Liver (tissue), 3 donors: ENCODE data around the gene ZFYVE26.

Experiments
- ATF3 ChIP-seq: IDR thresholded peaks from 2 replicates; pipeline ENCODE4 v1.6.1; 2016; ENCODE audit warnings: antibody characterized with exemption
- CTCF ChIP-seq: fragments of 150-350 bp; IDR thresholded peaks from 2 replicates; pipeline ENCODE4 v1.5.1; 2017; ENCODE audit warnings: improper control_type of control experiment, low read depth, low read length; ENCODE audit not compliant: missing input control
- EGR1 ChIP-seq, 2 donors: IDR thresholded peaks; 2 replicates each; pipeline ENCODE4 v1.6.1; 2016 to 2018; ENCODE audit warnings: antibody characterized with exemption in 2 of 2, low read depth in 2 of 2
- FOXA1 ChIP-seq: IDR thresholded peaks from 2 replicates; pipeline ENCODE4 v1.6.1; 2016; ENCODE audit warnings: antibody characterized with exemption
- GABPA ChIP-seq, 2 donors: IDR thresholded peaks in 1 of 2; conservative IDR thresholded peaks in 1 of 2; 2 replicates each; pipeline ENCODE4 v1.6.1; 2016; ENCODE audit warnings: antibody characterized with exemption in 2 of 2, mild to moderate bottlenecking in 1 of 2, moderate library complexity in 1 of 2
- HNF4A ChIP-seq, 2 donors: conservative IDR thresholded peaks; 2 replicates each; pipeline ENCODE4 v1.6.1; 2016; ENCODE audit warnings: antibody characterized with exemption in 2 of 2, mild to moderate bottlenecking in 2 of 2
- JUND ChIP-seq, 2 donors: IDR thresholded peaks; 2 replicates each; pipeline ENCODE4 v1.6.1; 2016; ENCODE audit warnings: antibody characterized with exemption in 2 of 2
- RAD21 ChIP-seq, 2 donors: IDR thresholded peaks; 2 replicates each; pipeline ENCODE4 v1.6.1; 2016; ENCODE audit warnings: antibody characterized with exemption in 2 of 2, mild to moderate bottlenecking in 2 of 2
- REST ChIP-seq: IDR thresholded peaks from 2 replicates; pipeline ENCODE4 v1.6.1; 2016; ENCODE audit warnings: antibody characterized with exemption, mild to moderate bottlenecking
- SP1 ChIP-seq: IDR thresholded peaks from 2 replicates; pipeline ENCODE4 v1.6.1; 2018; ENCODE audit warnings: antibody characterized with exemption, mild to moderate bottlenecking
- TAF1 ChIP-seq: conservative IDR thresholded peaks from 2 replicates; pipeline ENCODE4 v1.6.1; 2016; ENCODE audit warnings: antibody characterized with exemption, mild to moderate bottlenecking
- YY1 ChIP-seq: IDR thresholded peaks from 2 replicates; pipeline ENCODE4 v1.6.1; 2016; ENCODE audit warnings: antibody characterized with exemption, mild to moderate bottlenecking
- ZBTB33 ChIP-seq: IDR thresholded peaks from 2 replicates; pipeline ENCODE4 v1.6.1; 2016; ENCODE audit warnings: antibody characterized with exemption
- donor health status: healthy.
- donor health status: healthy.

GRCh38 chr14:67776653-67777322 lies 39.6 kb downstream of the ZFYVE26 start:
- TF ChIP-seq CTCF (no peak), GABPA (IDR thresholded peaks at IDR 0.05 in 1 of 2, conservative IDR thresholded peaks at IDR 0.05 in 1 of 2) (no peak), EGR1 (IDR thresholded peaks at IDR 0.05; ENCODE audit: low read depth in 2 of 2) (no peak), JUND (IDR thresholded peaks at IDR 0.05) (no peak), FOXA1 (no peak), ATF3 (no peak), SP1 (no peak), YY1 (no peak), TAF1 (no peak), RAD21 (IDR thresholded peaks at IDR 0.05) (no peak), HNF4A (conservative IDR thresholded peaks at IDR 0.05) (no peak), ZBTB33 (no peak), REST (no peak)
